ENCODE measurements around the gene PLPP1. TPM values are rescaled to one million over a fixed set of nuclear protein-coding genes. Genes with fewer than 3 reads are reported as not detected.

PLPP1 gene
- polyA plus RNA-seq, 3 donors: 0.87 to 1.5 (median 0.98) TPM

- no CpG with 5 or more reads among the region's 3 CpGs for WGBS (ENCODE audit: insufficient coverage)
- H3K4me1 ChIP-seq (ENCODE audit: control insufficient read depth in 1 of 2, insufficient read depth in 2 of 2, low read length in 2 of 2): no peaks in the 10 kb centered on the region
- DNase-seq: no peak
- Mint-ChIP-seq H3K36me3 (no peaks in the 10 kb centered on the region), H3K9me3 (peaks cover 0 to 7% (median 2%) of the 10 kb centered on the region in 7 donors), H3K27ac (no peak overlapping the region), H3K27me3 (ENCODE audit: low read depth in 3 of 3) (peaks cover 1 to 3% (median 2%) of the 10 kb centered on the region in 3 donors), H3K4me3 (no peak overlapping the region), H3K4me1 (peaks cover 5% of the 10 kb centered on the region)
- H4K20me1 ChIP-seq (ENCODE audit: insufficient read depth, low read length): no peaks in the 10 kb centered on the region
- no peak overlapping the region for H3K27ac ChIP-seq (ENCODE audit: low read depth in 1 of 2, low read length in 2 of 2)
- intact Hi-C loops (cut with micrococcal nuclease): no loop called here
- no peak overlapping the region for H3K4me3 ChIP-seq (replicated peaks in 1 of 3; ENCODE audit: low read depth in 2 of 3, low read length in 3 of 3)
- H3K9ac ChIP-seq (ENCODE audit: insufficient read depth, low read length, poor library complexity, severe bottlenecking): no peak overlapping the region
- peaks cover under 1% of the 10 kb centered on the region in 2 donors for H3K9me3 ChIP-seq (replicated peaks in 1 of 2; ENCODE audit: control insufficient read depth in 1 of 2, insufficient read depth in 1 of 2, low read length in 2 of 2)
- H3K79me2 ChIP-seq (ENCODE audit: insufficient read depth, low read length): no peaks in the 10 kb centered on the region
- TF ChIP-seq, protein P1, sequence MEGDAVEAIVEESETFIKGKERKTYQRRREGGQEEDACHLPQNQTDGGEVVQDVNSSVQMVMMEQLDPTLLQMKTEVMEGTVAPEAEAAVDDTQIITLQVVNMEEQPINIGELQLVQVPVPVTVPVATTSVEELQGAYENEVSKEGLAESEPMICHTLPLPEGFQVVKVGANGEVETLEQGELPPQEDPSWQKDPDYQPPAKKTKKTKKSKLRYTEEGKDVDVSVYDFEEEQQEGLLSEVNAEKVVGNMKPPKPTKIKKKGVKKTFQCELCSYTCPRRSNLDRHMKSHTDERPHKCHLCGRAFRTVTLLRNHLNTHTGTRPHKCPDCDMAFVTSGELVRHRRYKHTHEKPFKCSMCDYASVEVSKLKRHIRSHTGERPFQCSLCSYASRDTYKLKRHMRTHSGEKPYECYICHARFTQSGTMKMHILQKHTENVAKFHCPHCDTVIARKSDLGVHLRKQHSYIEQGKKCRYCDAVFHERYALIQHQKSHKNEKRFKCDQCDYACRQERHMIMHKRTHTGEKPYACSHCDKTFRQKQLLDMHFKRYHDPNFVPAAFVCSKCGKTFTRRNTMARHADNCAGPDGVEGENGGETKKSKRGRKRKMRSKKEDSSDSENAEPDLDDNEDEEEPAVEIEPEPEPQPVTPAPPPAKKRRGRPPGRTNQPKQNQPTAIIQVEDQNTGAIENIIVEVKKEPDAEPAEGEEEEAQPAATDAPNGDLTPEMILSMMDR (IDR thresholded peaks at IDR 0.05): no peak
- no peaks in the 10 kb centered on the region for H3K27me3 ChIP-seq (ENCODE audit: control insufficient read depth in 2 of 2, insufficient read depth in 2 of 2, low read length in 2 of 2)
- no peaks in the 10 kb centered on the region for H3K36me3 ChIP-seq (replicated peaks in 1 of 2; ENCODE audit: control insufficient read depth in 1 of 2, insufficient read depth in 2 of 2, low read length in 2 of 2)
- H2AFZ ChIP-seq (ENCODE audit: insufficient read depth, low read depth, low read length, poor library complexity, severe bottlenecking): no peak overlapping the region
- H3K4me2 ChIP-seq (replicated peaks; ENCODE audit: extremely low read depth, low read length, poor library complexity, severe bottlenecking): no peak overlapping the region
These were observed 93.5 kb downstream of the PLPP1 start for GRCh38 chr5:55441107-55441771.

GRCh38 chr5:55440188-55440646 is 94.5 kb downstream of the PLPP1 start:
- H3K9me3 ChIP-seq (replicated peaks in 1 of 2; ENCODE audit: control insufficient read depth in 1 of 2, insufficient read depth in 1 of 2, low read length in 2 of 2): peaks cover 8 to 9% of the 10 kb centered on the region in 2 donors
- no peak overlapping the region for H3K4me3 ChIP-seq (replicated peaks in 1 of 3; ENCODE audit: low read depth in 2 of 3, low read length in 3 of 3)
- H3K9me3 Mint-ChIP-seq: peaks cover 8 to 17% (median 11%) of the 10 kb centered on the region in 7 donors
- DNase-seq: no peak
- H3K79me2 ChIP-seq (ENCODE audit: insufficient read depth, low read length): no peaks in the 10 kb centered on the region
- H3K27ac Mint-ChIP-seq: peak overlapping the region in 1 of 7 donors; percentile 12
- peaks cover 0 to 2% (median 2%) of the 10 kb centered on the region in 3 donors for H3K27me3 Mint-ChIP-seq (ENCODE audit: low read depth in 3 of 3)
- H3K36me3 ChIP-seq (replicated peaks in 1 of 2; ENCODE audit: control insufficient read depth in 1 of 2, insufficient read depth in 2 of 2, low read length in 2 of 2): no peaks in the 10 kb centered on the region
- no peak overlapping the region for H3K27ac ChIP-seq (ENCODE audit: low read depth in 1 of 2, low read length in 2 of 2)
- TF ChIP-seq, protein P1 (IDR thresholded peaks at IDR 0.05): no peak
- no peak overlapping the region for H3K4me2 ChIP-seq (replicated peaks; ENCODE audit: extremely low read depth, low read length, poor library complexity, severe bottlenecking)
- no peaks in the 10 kb centered on the region for H3K4me1 ChIP-seq (ENCODE audit: control insufficient read depth in 1 of 2, insufficient read depth in 2 of 2, low read length in 2 of 2)
- no peaks in the 10 kb centered on the region for H3K27me3 ChIP-seq (ENCODE audit: control insufficient read depth in 2 of 2, insufficient read depth in 2 of 2, low read length in 2 of 2)
- 90% methylated on average over 2 of the region's 6 CpGs for WGBS (ENCODE audit: insufficient coverage)
- H4K20me1 ChIP-seq (ENCODE audit: insufficient read depth, low read length): no peaks in the 10 kb centered on the region
- H3K4me3 Mint-ChIP-seq: peak overlapping the region in 1 of 2 donors; percentile 60
- no peak overlapping the region for H2AFZ ChIP-seq (ENCODE audit: insufficient read depth, low read depth, low read length, poor library complexity, severe bottlenecking)
- intact Hi-C loops (cut with micrococcal nuclease): no loop called here
- no peak overlapping the region for H3K9ac ChIP-seq (ENCODE audit: insufficient read depth, low read length, poor library complexity, severe bottlenecking)
- no peaks in the 10 kb centered on the region for H3K36me3 Mint-ChIP-seq
- peaks cover 5% of the 10 kb centered on the region for H3K4me1 Mint-ChIP-seq
